Left ventricle myocardium inferior (tissue), 1 donor: ENCODE measurements around the gene USP21. TPM values are rescaled to one million over a fixed set of nuclear protein-coding genes. Genes with fewer than 3 reads are reported as not detected.

Experiments
- DNase-seq: peaks from one replicate; pipeline ENCODE4 v3.0.0-alpha.2; 2020
- H3K27ac ChIP-seq: fragments of 200-600 bp; replicated peaks from 2 replicates; pipeline ENCODE4 v1.8.0; 2021
- H3K27me3 ChIP-seq: fragments of 200-600 bp; 2 replicates; pipeline ENCODE4 v1.8.0; 2021; ENCODE audit warnings: low read depth
- H3K36me3 ChIP-seq: fragments of 200-600 bp; 2 replicates; pipeline ENCODE4 v1.8.0; 2021
- H3K4me1 ChIP-seq: fragments of 200-600 bp; 2 replicates; pipeline ENCODE4 v1.8.0; 2021
- H3K4me3 ChIP-seq: fragments of 200-600 bp; 2 replicates; pipeline ENCODE4 v1.8.0; 2021; ENCODE audit warnings: mild to moderate bottlenecking, moderate library complexity
- H3K9me3 ChIP-seq: fragments of 200-600 bp; replicated peaks from 2 replicates; pipeline ENCODE4 v1.8.0; 2021
- CTCF ChIP-seq: fragments of 200-600 bp; IDR thresholded peaks from 2 replicates; pipeline ENCODE4 v1.8.0; 2021; ENCODE audit warnings: antibody characterized with exemption, mild to moderate bottlenecking, borderline replicate concordance
- intact Hi-C: fragments of 100-400 bp; cut with micrococcal nuclease; formaldehyde crosslinking; loops from one replicate; pipeline ENCODE4 v1.11.0; 2022
- long read RNA-seq: library from polyadenylated mRNA; unstranded; transcript quantifications from one replicate; pipeline ENCODE4 v2.0.0, GENCODE V29; 2021
- total RNA-seq: library from RNA; stranded (reverse); fragmentation: NEBNext Ultra II Directional; extraction: Animal tissue kit (Norgen Biotek cat#: 25700); gene quantifications from one replicate; pipeline ENCODE4 v1.2.1, GENCODE V29; 2021
- donor health status: DM: no; HTN: yes; CAD: no; lungs with severe emphysema.

USP21 gene, protein sequence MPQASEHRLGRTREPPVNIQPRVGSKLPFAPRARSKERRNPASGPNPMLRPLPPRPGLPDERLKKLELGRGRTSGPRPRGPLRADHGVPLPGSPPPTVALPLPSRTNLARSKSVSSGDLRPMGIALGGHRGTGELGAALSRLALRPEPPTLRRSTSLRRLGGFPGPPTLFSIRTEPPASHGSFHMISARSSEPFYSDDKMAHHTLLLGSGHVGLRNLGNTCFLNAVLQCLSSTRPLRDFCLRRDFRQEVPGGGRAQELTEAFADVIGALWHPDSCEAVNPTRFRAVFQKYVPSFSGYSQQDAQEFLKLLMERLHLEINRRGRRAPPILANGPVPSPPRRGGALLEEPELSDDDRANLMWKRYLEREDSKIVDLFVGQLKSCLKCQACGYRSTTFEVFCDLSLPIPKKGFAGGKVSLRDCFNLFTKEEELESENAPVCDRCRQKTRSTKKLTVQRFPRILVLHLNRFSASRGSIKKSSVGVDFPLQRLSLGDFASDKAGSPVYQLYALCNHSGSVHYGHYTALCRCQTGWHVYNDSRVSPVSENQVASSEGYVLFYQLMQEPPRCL
- 20.0 TPM for total RNA-seq
- long read RNA-seq, transcript USP21-201 (13 exons, 2,195 nt) = major isoform, 17 of 44 reads
- long read RNA-seq, transcript USP21-203 (14 exons, 2,342 nt) = minor isoform, 9 of 44 reads
- long read RNA-seq, partial matches to known transcripts = 4 of 44 reads
- long read RNA-seq, other reads (novel, unspliced or antisense) = 14 of 44 reads

GRCh38 chr1:161159087-161159912 lies at the start of gene USP21:
Gene USP21 (plus strand): TSS chr1:161159500. CDS start chr1:161160641, 1,141 bp downstream.
- Histone ChIP-seq H3K27ac (peak within 1 kb of the TSS; percentile 95), H3K4me1 (peaks cover 48% of the 10 kb centered on the region), H3K36me3 (peaks cover 40% of the 10 kb centered on the region), H3K9me3 (no peaks in the 10 kb centered on the region), H3K4me3 (peak within 1 kb of the TSS; percentile 94), H3K27me3 (no peaks in the 10 kb centered on the region)
- intact Hi-C loops = no loop called here
- peak; percentile 95 for DNase-seq
- peak; percentile 35 for TF ChIP-seq CTCF

DNA sequence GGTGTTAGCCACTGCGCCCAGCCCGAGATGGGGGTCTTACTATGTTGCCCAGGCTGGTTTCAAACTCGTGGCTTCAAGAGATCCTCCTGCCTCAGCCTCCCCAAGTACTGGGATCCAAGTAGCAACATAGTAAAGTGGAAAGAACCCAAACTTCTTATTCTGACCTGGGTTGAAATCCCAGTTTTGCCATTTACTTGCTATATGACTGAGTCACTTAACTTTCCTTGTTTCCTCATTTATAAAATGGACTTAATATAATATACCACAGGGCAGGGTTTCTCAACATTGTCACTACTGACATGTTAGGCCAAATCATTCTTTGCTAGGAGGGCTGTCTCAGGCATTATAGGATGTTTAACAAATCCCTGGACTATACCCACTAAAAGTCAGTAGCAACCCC lies 48.2 kb upstream of the USP21 start:
- intact Hi-C loops = no loop called here
- no peak overlapping the region for H3K4me3 ChIP-seq
- H3K27ac ChIP-seq = no peak overlapping the region
- H3K27me3 ChIP-seq = no peaks in the 10 kb centered on the region
- H3K4me1 ChIP-seq = peaks cover 49% of the 10 kb centered on the region
- TF ChIP-seq CTCF = no peak
- H3K36me3 ChIP-seq = peaks cover 10% of the 10 kb centered on the region
- H3K9me3 ChIP-seq = no peaks in the 10 kb centered on the region
- no peak for DNase-seq

GRCh38 chr1:161111527-161111926 lies 47.8 kb upstream of the USP21 start:
- Histone ChIP-seq H3K27ac (no peak overlapping the region), H3K4me1 (peaks cover 53% of the 10 kb centered on the region), H3K27me3 (no peaks in the 10 kb centered on the region), H3K4me3 (no peak overlapping the region), H3K36me3 (peaks cover 10% of the 10 kb centered on the region), H3K9me3 (no peaks in the 10 kb centered on the region)
- DNase-seq = no peak
- no peak for TF ChIP-seq CTCF
- intact Hi-C loops = no loop called here

GRCh38 chr1:161113915-161114314 lies 45.4 kb upstream of the USP21 start:
- Histone ChIP-seq H3K27ac (no peak overlapping the region), H3K9me3 (no peaks in the 10 kb centered on the region), H3K27me3 (no peaks in the 10 kb centered on the region), H3K36me3 (peaks cover 10% of the 10 kb centered on the region), H3K4me1 (peaks cover 77% of the 10 kb centered on the region), H3K4me3 (no peak overlapping the region)
- TF ChIP-seq CTCF = no peak
- DNase-seq = no peak
- intact Hi-C loops = no loop called here

- H3K9me3 ChIP-seq = no peaks in the 10 kb centered on the region
- H3K36me3 ChIP-seq = peaks cover 7% of the 10 kb centered on the region
- no peak for TF ChIP-seq CTCF
- no peak for DNase-seq
- peaks cover 84% of the 10 kb centered on the region for H3K4me1 ChIP-seq
- no peaks in the 10 kb centered on the region for H3K27me3 ChIP-seq
- H3K27ac ChIP-seq = no peak overlapping the region
- intact Hi-C loops = no loop called here
- H3K4me3 ChIP-seq = no peak overlapping the region
These were observed 44.7 kb upstream of the USP21 start for GRCh38 chr1:161114556-161114955.
